Heart left ventricle (tissue), 13 donors: Measurements from ENCODE around the gene RALGAPA2.

Experiments used
- POLR2A ChIP-seq, 2 donors: fragments of 450-650 bp; IDR thresholded peaks; one replicate each; pipeline ENCODE4 v1.6.1; 2017; ENCODE audit warnings: antibody characterized with exemption in 2 of 2, mild to moderate bottlenecking in 2 of 2, moderate library complexity in 2 of 2
- TF ChIP-seq, protein P1 (sequence below), 12 donors: fragments of 200-600 bp; sonication (generic) in 4 of 12; IDR thresholded peaks; one replicate each; pipeline versions ENCODE4 v1.5.0 to v1.8.0; 2018 to 2022; ENCODE audit warnings: antibody characterized with exemption in 12 of 12, mild to moderate bottlenecking in 5 of 12
- donor health status: ischemic (EF 13 %, LVEDD 7.1; RV severe dilation, severe dysfunction).
- donor health status: DM: no; HTN: yes; CAD: no.
- donor health status: DM: no; HTN: no; CAD: no.
- donor health status: ischemic (EF 25% LVEDD 6.9; RV normal size, moderate dysfunction).
- donor health status: ischemic (EF 25% LVEDD 5.7; RV mildly dilated, moderate dysfunction).
- donor health status: ischemic (EF 35%, LVEDD 5.7; RV mildly dilated, moderate dysfunction).
- donor health status: nonischemic (EF 11% LVEDD 7.7; RV severe dilation, severe dysfunction).
- donor health status: DM: yes; HTN: yes; CAD: no.
- donor health status: PGD.
- donor health status: ischemic (EF 29% LVEDD 5.4; RV normal size, mild dysfunction).
- donor health status: nonischemic (EF 23%, LVEDD 6.1; RV moderate dilation, normal function).

DNA sequence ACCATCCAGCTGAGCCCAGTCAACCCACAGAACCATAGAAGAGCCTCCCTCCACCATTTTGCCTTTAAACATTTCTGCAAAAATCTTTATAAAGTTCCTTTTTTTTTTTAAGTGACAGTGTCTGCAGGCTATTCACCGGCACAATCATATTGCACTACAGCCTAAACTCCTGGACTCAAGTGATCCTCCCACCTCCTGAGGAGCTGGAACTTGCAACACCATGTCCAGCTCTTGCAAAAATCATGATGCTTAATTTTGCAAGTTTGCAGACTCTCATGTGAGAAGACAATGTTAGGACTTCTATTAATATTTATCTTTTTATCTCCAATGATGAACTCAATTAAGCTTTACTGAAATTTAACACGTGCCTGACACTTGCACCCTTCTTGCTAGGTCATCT lies 255.7 kb downstream of the RALGAPA2 start:
- no peak for TF ChIP-seq POLR2A (IDR thresholded peaks at IDR 0.05)
- TF ChIP-seq, protein P1, sequence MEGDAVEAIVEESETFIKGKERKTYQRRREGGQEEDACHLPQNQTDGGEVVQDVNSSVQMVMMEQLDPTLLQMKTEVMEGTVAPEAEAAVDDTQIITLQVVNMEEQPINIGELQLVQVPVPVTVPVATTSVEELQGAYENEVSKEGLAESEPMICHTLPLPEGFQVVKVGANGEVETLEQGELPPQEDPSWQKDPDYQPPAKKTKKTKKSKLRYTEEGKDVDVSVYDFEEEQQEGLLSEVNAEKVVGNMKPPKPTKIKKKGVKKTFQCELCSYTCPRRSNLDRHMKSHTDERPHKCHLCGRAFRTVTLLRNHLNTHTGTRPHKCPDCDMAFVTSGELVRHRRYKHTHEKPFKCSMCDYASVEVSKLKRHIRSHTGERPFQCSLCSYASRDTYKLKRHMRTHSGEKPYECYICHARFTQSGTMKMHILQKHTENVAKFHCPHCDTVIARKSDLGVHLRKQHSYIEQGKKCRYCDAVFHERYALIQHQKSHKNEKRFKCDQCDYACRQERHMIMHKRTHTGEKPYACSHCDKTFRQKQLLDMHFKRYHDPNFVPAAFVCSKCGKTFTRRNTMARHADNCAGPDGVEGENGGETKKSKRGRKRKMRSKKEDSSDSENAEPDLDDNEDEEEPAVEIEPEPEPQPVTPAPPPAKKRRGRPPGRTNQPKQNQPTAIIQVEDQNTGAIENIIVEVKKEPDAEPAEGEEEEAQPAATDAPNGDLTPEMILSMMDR (IDR thresholded peaks at IDR 0.05): no peak
